Neural progenitor cell (in vitro differentiated cells): Measurements from ENCODE around the gene RASGRF1. TPM values are rescaled to one million over a fixed set of nuclear protein-coding genes. Genes with fewer than 3 reads are reported as not detected.
"Not testable (repeated sequence)": the region's sequence is repeated elsewhere in the genome, so short reads cannot be mapped to it uniquely, and the experiment has no call there.

ENCODE experiments used
- DNase-seq: peaks from one replicate; pipeline ENCODE4 v3.0.0-alpha.2; 2016; ENCODE audit warnings: low spot score
- H2AFZ ChIP-seq: fragments of 200-600 bp; sonication (generic); replicated peaks from 2 replicates; pipeline ENCODE4 v1.6.1; 2016; ENCODE audit warnings: antibody characterized with exemption
- H3F3A ChIP-seq: fragments of 200-600 bp; sonication (generic); 2 replicates; pipeline ENCODE4 v1.6.1; 2016; ENCODE audit warnings: antibody characterized with exemption, low read depth
- H3K27ac ChIP-seq: fragments of 200-600 bp; sonication (generic); 2 replicates; pipeline ENCODE4 v1.5.1; 2016; ENCODE audit warnings: mild to moderate bottlenecking
- H3K27me3 ChIP-seq: fragments of 200-600 bp; sonication (generic); 2 replicates; pipeline ENCODE4 v1.6.1; 2016; ENCODE audit warnings: mild to moderate bottlenecking, moderate library complexity
- H3K36me3 ChIP-seq: fragments of 200-600 bp; sonication (generic); 2 replicates; pipeline ENCODE4 v1.5.1; 2016
- H3K4me1 ChIP-seq: fragments of 200-600 bp; sonication (generic); 2 replicates; pipeline ENCODE4 v1.6.1; 2016; ENCODE audit warnings: mixed run types
- H3K4me2 ChIP-seq: fragments of 200-600 bp; sonication (generic); 2 replicates; pipeline ENCODE4 v1.6.1; 2016
- H3K4me3 ChIP-seq: fragments of 200-600 bp; sonication (generic); 2 replicates; pipeline ENCODE4 v1.5.1; 2016
- H3K79me2 ChIP-seq: fragments of 200-600 bp; sonication (generic); 2 replicates; pipeline ENCODE4 v1.6.1; 2016; ENCODE audit warnings: low read depth
- H3K9ac ChIP-seq: fragments of 200-600 bp; sonication (generic); 2 replicates; pipeline ENCODE4 v1.6.1; 2016
- H3K9me3 ChIP-seq: fragments of 200-600 bp; sonication (generic); 2 replicates; pipeline ENCODE4 v1.5.1; 2016; ENCODE audit warnings: low read depth
- H4K20me1 ChIP-seq: fragments of 200-600 bp; sonication (generic); 2 replicates; pipeline ENCODE4 v1.6.1; 2016; ENCODE audit warnings: low read depth
- H3K27ac Mint-ChIP-seq: 3 replicates; pipeline ENCODE4 v1.8.0; 2021; ENCODE audit warnings: mixed read lengths
- H3K27me3 Mint-ChIP-seq: 2 replicates; pipeline ENCODE4 v1.8.0; 2022; ENCODE audit warnings: low read depth, mild to moderate bottlenecking, inconsistent platforms, moderate library complexity, mixed read lengths; ENCODE audit not compliant: insufficient read depth
- H3K36me3 Mint-ChIP-seq: 3 replicates; pipeline ENCODE4 v1.8.0; 2021; ENCODE audit warnings: mixed read lengths
- H3K4me1 Mint-ChIP-seq: 3 replicates; pipeline ENCODE4 v1.8.0; 2021; ENCODE audit warnings: mixed read lengths
- H3K4me3 Mint-ChIP-seq: 3 replicates; pipeline ENCODE4 v1.8.0; 2021; ENCODE audit warnings: mild to moderate bottlenecking, moderate library complexity, mixed read lengths
- H3K9me3 Mint-ChIP-seq: 3 replicates; pipeline ENCODE4 v1.8.0; 2020; ENCODE audit warnings: mixed read lengths
- EZH2 ChIP-seq: fragments of 200-600 bp; sonication (generic); IDR thresholded peaks from 2 replicates; pipeline ENCODE4 v1.6.1; 2017; ENCODE audit warnings: antibody characterized with exemption, mild to moderate bottlenecking, moderate library complexity
- EZH2phosphoT487 ChIP-seq: fragments of 200-600 bp; sonication (generic); IDR thresholded peaks from 2 replicates; pipeline ENCODE4 v1.6.1; 2017; ENCODE audit warnings: antibody characterized with exemption
- total RNA-seq: library from RNA; depleted of rRNA; stranded (reverse); fragments of >200 nt; gene quantifications from 2 replicates; pipeline ENCODE4 v1.2.3, GENCODE V29; 2015; ENCODE audit warnings: low replicate concordance
- TF ChIP-seq, protein P1 (sequence below): fragments of 200-600 bp; sonication (generic); IDR thresholded peaks from 2 replicates; pipeline ENCODE4 v1.5.1; 2017; ENCODE audit warnings: antibody characterized with exemption, mild to moderate bottlenecking

Gene RASGRF1
- total RNA-seq, 1 donor from 2014 or later: 0.22 TPM

GRCh38 chr15:79113831-79114230 is 23.3 kb upstream of the RASGRF1 start:
- peaks cover 11% of the 10 kb centered on the region for H3K27me3 ChIP-seq
- no peak overlapping the region for H3K4me2 ChIP-seq
- H3K36me3 ChIP-seq: no peaks in the 10 kb centered on the region
- no peaks in the 10 kb centered on the region for H3F3A ChIP-seq
- H3K9ac ChIP-seq: no peak overlapping the region
- H2AFZ ChIP-seq: no peak overlapping the region
- Mint-ChIP-seq H3K36me3 (no peaks in the 10 kb centered on the region), H3K4me1 (peaks cover 3% of the 10 kb centered on the region), H3K9me3 (no peaks in the 10 kb centered on the region), H3K27ac (no peak overlapping the region), H3K27me3 (peaks cover 8% of the 10 kb centered on the region), H3K4me3 (no peak overlapping the region)
- H3K4me1 ChIP-seq: no peaks in the 10 kb centered on the region
- no peaks in the 10 kb centered on the region for H3K79me2 ChIP-seq
- no peaks in the 10 kb centered on the region for H4K20me1 ChIP-seq
- H3K9me3 ChIP-seq: no peaks in the 10 kb centered on the region
- no peak overlapping the region for H3K27ac ChIP-seq
- DNase-seq: no peak
- H3K4me3 ChIP-seq: no peak overlapping the region
- TF ChIP-seq, protein P1, sequence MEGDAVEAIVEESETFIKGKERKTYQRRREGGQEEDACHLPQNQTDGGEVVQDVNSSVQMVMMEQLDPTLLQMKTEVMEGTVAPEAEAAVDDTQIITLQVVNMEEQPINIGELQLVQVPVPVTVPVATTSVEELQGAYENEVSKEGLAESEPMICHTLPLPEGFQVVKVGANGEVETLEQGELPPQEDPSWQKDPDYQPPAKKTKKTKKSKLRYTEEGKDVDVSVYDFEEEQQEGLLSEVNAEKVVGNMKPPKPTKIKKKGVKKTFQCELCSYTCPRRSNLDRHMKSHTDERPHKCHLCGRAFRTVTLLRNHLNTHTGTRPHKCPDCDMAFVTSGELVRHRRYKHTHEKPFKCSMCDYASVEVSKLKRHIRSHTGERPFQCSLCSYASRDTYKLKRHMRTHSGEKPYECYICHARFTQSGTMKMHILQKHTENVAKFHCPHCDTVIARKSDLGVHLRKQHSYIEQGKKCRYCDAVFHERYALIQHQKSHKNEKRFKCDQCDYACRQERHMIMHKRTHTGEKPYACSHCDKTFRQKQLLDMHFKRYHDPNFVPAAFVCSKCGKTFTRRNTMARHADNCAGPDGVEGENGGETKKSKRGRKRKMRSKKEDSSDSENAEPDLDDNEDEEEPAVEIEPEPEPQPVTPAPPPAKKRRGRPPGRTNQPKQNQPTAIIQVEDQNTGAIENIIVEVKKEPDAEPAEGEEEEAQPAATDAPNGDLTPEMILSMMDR: no peak
- TF ChIP-seq EZH2: no peak
- no peak for TF ChIP-seq EZH2phosphoT487

DNA sequence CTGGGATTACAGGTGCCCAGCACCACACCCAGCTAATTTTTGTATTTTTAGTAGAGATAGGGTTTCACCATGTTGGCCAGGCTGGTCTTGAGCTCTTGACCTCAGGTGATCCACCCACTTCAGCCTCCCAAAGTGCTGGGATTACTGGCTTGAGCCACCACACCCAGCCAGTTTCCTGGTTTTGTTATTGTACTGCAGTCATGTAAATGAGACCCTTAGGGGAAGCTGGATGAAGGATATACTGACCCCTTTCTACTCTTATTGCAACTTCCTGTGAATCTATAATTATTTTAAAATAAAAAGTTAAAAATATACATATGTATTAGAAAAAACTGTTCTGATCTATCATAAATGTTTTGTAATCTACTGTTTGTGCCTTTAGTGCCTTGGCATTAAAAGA is 20.8 kb upstream of the RASGRF1 start:
- not testable (repeated sequence) for H3K27ac Mint-ChIP-seq, H3K4me3 Mint-ChIP-seq, H3K4me1 Mint-ChIP-seq, DNase-seq, H3K4me3 ChIP-seq, H3K27ac ChIP-seq, H3F3A ChIP-seq, H3K4me1 ChIP-seq, H3K36me3 Mint-ChIP-seq, H3K9me3 Mint-ChIP-seq, H3K4me2 ChIP-seq, H2AFZ ChIP-seq, H3K9ac ChIP-seq, H3K79me2 ChIP-seq, H3K9me3 ChIP-seq, H4K20me1 ChIP-seq, H3K36me3 ChIP-seq
- peaks cover 10% of the 10 kb centered on the region for H3K27me3 Mint-ChIP-seq
- H3K27me3 ChIP-seq: peaks cover 15% of the 10 kb centered on the region

DNA sequence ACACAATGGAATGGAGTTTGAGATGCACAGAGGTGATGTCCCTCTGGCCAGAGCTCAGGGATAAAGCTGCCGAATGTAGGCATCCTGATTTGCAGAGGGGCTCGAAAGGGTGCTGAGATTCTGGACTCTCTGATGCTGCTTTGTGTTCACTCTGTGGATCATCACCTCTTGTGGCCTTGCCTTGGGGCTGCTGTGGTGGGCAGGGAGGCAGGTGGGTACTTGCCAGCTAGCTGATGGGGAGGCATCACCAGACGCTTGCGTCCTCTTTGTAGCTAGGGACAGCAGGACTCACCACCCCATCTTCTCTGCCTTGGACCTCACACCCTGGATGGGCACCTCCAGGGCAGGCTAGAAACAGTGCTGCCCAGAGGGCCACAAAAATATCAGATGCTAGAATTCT is 14.6 kb upstream of the RASGRF1 start:
- Mint-ChIP-seq H3K27me3 (peaks cover 13% of the 10 kb centered on the region), H3K27ac (no peak overlapping the region), H3K9me3 (no peaks in the 10 kb centered on the region), H3K36me3 (no peaks in the 10 kb centered on the region), H3K4me1 (no peaks in the 10 kb centered on the region), H3K4me3 (no peak overlapping the region)
- no peak overlapping the region for H3K9ac ChIP-seq
- TF ChIP-seq EZH2 (no peak), EZH2phosphoT487 (no peak)
- TF ChIP-seq, protein P1: no peak
- no peaks in the 10 kb centered on the region for H3K36me3 ChIP-seq
- no peaks in the 10 kb centered on the region for H3K79me2 ChIP-seq
- H2AFZ ChIP-seq: no peak overlapping the region
- H3K4me1 ChIP-seq: no peaks in the 10 kb centered on the region
- H3K9me3 ChIP-seq: no peaks in the 10 kb centered on the region
- H3K27ac ChIP-seq: no peak overlapping the region
- no peak for DNase-seq
- no peak overlapping the region for H3K4me2 ChIP-seq
- H3K27me3 ChIP-seq: peaks cover 52% of the 10 kb centered on the region
- no peak overlapping the region for H3K4me3 ChIP-seq
- H3F3A ChIP-seq: no peaks in the 10 kb centered on the region
- H4K20me1 ChIP-seq: no peaks in the 10 kb centered on the region

GRCh38 chr15:79102595-79102994 is 12.0 kb upstream of the RASGRF1 start:
- TF ChIP-seq, protein P1: no peak
- TF ChIP-seq EZH2phosphoT487: no peak
- TF ChIP-seq EZH2: no peak
- no peak for DNase-seq
- no peaks in the 10 kb centered on the region for H3K9me3 ChIP-seq
- Mint-ChIP-seq H3K27ac (no peak overlapping the region), H3K4me1 (no peaks in the 10 kb centered on the region), H3K36me3 (no peaks in the 10 kb centered on the region), H3K9me3 (no peaks in the 10 kb centered on the region), H3K27me3 (peaks cover 11% of the 10 kb centered on the region), H3K4me3 (no peak overlapping the region)
- H4K20me1 ChIP-seq: no peaks in the 10 kb centered on the region
- H3K36me3 ChIP-seq: no peaks in the 10 kb centered on the region
- no peak overlapping the region for H3K9ac ChIP-seq
- H3K4me1 ChIP-seq: no peaks in the 10 kb centered on the region
- H2AFZ ChIP-seq: no peak overlapping the region
- no peak overlapping the region for H3K4me3 ChIP-seq
- peaks cover 62% of the 10 kb centered on the region for H3K27me3 ChIP-seq
- H3K27ac ChIP-seq: no peak overlapping the region
- H3K79me2 ChIP-seq: no peaks in the 10 kb centered on the region
- H3F3A ChIP-seq: no peaks in the 10 kb centered on the region
- no peak overlapping the region for H3K4me2 ChIP-seq
